HG03196 (cell line): ENCODE results near the gene LIMK2.
"Not testable (repeated sequence)": the region's sequence is repeated elsewhere in the genome, so short reads cannot be mapped to it uniquely, and the experiment has no call there.

Source experiments
- ATAC-seq: cut with Tn5 transposase; IDR thresholded peaks from one replicate; pipeline ENCODE4 v1.9.1; 2021; ENCODE audit not compliant: unreplicated experiment

LIMK2 gene

DNA sequence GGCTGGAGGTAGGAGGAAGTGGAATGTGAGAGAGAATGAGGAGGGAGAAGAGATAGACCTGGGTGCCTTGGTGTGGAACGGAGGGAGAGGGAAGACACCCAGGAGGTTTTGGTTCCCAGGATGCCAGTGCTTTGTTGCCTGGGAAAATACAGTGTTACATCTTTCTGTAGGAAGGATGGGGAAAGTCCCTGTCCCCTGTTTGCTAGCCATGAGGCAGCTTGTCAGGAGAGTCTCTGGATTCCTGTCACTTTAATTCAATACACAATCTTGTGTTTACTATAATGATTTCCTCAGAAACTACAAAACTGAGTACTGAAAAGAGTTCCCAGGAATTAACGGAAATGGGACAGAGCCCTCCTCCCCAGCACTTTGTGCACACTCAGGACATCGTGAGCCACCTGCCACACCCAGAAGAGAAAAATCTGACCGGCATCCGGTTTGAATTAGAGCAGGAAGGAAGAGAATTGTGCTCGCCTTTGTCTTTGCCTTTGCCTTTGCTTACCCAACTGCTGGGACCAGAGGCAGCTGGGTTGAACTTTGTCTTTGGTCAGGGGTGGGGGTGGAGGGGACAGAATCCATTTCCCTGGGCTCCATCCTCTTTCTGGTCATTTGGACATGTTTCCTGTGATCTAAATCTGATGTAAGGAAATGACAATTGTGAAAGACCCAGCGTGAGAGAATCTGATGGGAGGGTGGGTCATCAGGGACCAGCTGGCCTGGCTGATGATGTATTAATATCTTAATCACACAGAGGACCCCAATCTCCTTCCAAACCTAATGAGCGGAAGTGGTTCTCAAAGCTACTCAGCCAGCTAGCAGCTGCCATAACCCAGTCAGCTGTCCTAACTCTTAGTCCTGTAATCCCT is 1.3 kb upstream of the LIMK2 start:
- no peak for ATAC-seq

DNA sequence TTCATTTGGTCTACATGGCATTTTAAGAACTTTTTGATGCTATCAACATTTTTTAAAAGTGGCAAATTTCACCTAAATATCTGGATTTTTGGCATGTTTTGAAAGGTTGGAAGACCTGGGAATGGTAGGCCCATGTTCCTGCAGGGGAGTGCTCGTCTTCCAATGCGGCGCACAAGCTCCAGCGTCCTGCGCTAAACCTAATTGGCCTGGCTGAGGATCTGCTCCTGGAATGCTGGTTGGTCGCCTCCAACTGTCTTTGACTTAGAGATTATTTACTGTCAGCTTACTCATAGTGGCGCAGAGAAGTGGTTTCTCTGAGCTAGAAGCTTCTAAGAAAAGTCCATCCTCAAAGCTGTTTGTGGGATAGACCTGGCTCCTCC is 626 bp upstream of the LIMK2 start:
- no peak for ATAC-seq

DNA sequence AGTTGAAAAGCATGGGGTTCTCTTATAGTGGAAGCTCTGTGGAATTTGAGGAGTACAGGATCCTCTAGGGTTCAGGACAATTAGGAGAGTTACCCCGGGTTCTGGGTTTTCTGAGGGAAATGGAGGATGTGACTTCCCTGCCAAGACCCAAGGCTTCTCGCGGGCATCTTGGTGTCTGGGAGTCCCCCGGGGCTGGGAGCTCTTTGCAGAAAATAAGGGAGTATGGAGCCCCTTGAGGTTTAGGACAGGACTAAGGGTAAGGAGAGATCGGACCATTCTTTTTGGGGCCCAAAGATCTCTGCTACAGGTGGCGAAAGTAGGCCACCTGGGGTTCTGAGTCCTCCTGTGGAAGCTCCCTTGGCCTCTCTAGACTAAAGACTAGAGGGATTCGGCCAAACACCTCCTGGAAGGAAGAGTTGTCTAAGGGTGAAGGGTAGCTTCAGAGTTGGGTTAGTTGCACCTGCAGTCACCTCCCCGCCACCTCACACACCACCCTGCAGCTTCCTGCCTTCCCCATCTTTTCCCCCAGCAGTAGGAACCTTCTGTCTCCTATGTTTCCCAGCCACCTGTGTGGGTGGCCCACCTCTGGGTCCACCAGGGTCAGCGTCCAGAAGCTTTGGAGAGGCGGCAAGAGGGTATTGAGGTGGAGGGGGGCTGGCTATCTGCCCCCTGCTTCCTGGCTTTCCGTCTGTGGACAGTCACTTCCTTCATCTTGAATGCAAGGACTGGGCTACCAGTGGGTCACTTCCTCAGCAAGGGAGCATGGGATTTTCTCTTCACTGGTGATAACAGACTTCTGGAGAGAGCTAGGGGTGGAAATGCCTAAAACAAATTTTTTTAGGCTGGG is 908 bp downstream of the LIMK2 start:
- no peak for ATAC-seq

DNA sequence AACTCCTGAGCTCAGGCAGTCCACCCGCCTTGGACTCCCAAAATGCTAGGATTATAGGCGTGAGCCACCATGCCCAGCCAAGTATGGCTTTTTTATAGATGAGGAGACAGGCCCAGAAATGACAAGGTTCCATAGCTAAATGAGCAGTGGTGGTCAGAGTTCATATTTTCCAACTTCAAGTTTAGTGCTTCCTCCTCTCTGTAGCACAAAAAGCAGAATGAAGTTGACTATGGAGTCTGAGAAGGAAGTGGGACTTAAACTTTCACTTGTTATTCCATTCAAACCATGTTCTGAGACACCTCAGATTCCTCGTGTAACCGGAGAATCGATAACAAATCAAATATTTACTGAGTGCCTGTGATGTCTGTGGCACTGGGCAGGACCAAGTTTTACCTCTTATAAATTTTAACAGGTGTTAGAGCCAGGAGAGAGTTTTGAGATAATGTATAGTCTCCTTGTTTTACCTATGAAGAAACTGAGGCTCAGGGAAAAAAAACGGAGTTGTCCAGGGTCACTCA is 3.0 kb downstream of the LIMK2 start:
- no peak for ATAC-seq

DNA sequence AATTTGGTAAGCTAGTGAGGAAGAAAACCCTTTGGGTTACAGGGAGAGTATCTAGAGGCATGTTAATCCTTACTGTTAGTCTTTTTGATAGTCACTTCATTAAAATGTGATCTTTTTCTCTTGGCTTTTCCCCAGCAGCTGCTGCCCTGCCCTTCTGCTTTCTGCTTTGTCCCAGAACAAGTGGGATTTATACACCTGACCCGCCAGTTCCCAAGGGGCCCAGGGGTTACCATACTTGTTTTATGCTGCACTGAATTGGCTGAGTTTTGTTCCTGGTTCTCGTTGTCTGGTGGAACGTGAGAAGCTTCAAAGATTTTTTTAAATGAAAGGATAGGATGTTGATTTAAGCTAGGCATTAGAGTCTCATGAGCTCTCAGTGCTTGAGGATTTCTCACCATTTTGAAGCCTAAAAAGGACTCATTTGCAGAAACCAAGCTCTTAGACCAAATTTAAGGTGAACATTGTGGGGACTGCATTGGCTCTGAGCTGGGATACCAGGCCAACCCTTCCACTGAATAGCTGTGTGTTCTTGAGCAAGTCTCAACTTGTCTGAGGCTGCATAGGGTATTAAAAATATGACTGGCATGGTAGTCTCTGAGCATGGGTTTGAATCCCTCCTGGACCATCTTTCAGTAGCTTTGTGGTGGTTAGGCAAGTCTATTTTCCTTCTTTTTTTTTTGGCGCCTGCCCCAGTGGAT is 6.6 kb downstream of the LIMK2 start:
- no peak for ATAC-seq

DNA sequence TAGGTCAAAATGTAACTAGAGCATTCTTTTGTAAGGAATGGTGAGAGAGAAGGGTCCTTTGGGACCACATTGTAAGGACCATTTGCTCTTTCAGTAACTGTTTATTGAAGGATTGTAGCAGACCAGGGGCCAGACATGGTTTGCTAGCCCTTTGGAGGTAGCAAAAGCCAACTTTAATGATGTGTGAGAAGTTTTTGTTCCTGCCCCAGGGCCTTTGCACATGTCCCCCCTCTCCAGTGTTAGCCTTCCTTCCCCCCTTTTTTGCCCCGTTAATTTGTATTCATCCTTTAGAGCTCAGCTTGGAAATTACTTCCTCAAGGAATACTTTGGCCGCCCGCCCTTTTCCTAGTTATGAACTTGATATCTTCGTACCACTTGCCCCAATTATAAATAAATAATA is 9.0 kb downstream of the LIMK2 start:
- ATAC-seq: no peak

DNA sequence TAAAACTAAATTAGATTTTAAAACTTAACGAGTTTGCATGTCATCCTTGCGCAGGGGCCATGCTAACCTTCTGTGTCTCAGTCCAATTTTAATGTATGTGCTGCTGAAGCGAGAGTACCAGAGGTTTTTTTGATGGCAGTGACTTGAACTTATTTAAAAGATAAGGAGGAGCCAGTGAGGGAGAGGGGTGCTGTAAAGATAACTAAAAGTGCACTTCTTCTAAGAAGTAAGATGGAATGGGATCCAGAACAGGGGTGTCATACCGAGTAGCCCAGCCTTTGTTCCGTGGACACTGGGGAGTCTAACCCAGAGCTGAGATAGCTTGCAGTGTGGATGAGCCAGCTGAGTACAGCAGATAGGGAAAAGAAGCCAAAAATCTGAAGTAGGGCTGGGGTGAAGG is 10.6 kb downstream of the LIMK2 start:
- ATAC-seq: no peak

DNA sequence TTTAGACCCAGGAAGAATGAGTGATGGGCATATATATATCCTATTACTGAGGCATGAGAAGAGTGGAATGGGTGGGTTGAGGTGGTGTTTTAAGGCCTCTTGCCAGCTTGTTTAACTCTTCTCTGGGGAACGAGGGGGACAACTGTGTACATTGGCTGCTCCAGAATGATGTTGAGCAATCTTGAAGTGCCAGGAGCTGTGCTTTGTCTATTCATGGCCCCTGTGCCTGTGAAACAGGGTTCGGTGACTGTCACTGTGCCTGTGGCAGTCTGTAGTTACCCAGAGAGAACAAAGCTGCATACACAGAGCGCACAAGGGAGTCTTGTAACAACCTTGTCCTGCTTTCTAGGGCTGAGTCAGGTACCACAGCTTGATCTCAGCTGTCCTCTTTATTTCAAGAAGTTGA is 11.7 kb downstream of the LIMK2 start:
- no peak for ATAC-seq

DNA sequence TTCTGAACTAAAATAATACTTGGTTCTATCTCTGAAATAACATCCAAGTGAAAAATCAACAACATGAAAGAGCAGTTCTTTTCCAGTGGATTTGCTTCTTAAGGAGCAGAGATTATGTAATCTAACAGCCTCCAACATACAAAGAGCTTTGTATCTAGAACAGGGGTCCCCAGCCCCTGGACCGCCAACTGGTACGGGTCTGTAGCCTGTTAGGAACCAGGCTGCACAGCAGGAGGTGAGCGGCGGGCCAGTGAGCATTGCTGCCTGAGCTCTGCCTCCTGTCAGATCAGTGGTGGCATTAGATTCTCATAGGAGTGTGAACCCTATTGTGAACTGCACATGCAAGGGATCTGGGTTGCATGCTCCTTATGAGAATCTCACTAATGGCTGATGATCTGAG is 12.6 kb downstream of the LIMK2 start:
- not testable (repeated sequence) for ATAC-seq

DNA sequence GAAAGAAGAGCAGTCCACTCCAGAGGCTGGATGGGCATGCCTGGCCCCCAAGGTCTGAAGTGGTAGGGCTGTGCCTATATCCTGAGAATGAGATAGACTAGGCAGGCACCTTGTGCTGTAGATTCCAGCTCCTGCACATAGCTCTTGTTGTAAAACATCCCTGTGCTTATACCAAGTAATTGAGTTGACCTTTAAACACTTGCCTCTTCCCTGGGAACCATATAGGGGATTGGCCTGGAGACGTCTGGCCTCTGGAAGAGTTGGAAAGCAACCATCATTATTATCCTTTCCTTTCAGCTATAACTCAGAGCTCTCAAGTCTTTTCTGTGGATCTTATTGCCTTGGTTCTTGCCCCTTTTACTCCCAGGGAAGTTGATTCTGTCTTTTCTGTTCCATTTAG is 15.1 kb downstream of the LIMK2 start:
- no peak for ATAC-seq

DNA sequence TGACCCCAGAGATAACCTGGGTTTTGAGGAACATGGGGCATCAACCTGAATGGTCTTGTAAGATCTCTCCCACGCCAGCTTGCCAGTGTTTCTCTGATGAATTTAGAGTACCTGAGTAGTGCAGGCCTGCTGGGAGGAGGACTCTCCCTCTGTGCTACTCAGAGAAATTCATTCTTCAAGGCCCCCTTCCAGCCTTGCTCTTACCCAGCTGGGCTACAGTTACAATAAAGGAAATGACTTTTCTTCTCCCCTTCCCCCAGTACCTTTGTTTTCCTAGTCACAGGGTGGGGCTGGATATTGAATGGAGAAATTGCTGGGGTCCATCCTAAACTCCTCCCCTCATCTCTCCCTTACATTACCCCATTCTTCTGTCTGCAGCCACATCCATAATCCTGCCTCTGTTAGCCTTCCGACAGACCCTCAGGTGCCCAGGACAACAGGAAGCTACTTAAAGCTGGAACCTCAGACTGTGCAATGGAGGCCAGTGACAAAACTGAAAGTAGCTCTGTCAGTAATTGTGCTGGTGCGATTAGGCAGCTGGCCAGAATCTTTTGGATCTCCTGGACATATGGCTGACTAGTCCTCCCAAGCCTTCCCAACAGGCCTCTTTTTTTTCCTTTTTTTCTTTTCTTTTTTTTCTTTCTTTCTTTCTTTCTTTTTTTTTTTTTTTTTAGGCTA is 17.4 kb downstream of the LIMK2 start:
- ATAC-seq: no peak

DNA sequence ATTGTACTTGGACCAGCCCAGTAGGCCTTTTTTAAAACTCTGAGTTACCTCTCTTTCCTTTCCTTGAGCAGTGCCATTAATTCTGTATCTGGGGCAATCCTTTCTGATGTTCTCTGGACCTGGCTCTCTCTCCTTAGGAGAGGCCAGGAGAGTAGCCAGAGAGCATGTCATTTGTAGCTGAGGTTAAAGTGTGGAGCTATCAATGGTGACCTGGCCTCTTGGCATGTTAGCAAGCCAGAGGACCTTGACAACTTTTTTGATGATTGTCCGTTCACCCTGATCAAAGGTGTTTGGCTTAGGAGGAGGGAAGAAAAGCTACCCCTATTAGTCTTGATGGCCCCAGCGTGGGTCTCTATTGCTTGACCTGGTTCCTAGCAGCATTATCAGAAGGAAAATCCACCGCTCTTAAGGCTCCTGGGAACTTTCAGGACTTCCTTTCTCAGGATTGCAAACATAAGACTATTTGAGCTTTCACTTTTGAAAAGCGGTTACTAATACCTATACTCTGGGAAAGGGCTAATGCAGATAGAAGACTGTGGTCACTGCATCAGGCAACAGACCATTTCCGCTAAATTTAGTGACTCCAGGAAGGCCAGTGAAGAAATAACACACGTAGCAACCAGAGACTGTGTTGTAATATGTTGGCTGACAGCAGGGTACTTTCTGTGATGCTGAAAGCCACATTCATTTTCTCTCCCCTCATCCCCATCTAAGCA is 18.2 kb downstream of the LIMK2 start:
- ATAC-seq: no peak

DNA sequence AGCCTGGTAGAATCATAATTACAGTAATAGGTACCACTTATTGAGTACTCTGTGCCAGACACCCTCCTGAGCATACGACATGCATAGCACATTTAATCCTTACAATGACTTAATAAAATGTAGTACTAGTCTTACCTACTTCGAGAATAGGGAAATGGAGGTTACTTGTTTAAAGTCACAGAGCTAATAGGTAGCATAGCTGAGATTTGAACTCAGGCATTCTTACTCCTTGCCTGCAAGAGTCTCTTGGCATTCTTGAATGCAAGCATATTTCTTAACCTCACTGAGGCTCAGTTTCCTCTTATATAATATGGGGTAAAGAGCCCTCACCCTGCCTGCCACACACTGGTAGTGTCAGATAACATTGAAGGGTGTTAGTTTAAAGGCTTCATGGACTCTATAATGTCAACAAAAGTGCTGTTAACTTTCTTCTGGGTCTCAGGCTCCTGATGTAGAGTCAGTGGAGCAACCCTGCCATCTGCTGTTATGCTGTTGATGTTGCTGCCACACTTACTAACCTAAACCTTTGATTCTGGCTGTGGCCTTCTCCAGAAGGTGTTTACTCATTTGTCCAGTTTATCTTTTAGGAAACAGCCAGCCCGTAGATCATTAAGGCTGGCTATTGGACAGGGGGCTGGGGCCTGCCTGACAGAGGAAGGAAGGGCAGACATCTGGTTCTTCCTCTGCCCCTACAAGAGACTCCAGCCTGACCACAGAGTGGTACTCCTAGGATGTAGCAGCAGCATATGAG is 18.9 kb downstream of the LIMK2 start:
- ATAC-seq: no peak

DNA sequence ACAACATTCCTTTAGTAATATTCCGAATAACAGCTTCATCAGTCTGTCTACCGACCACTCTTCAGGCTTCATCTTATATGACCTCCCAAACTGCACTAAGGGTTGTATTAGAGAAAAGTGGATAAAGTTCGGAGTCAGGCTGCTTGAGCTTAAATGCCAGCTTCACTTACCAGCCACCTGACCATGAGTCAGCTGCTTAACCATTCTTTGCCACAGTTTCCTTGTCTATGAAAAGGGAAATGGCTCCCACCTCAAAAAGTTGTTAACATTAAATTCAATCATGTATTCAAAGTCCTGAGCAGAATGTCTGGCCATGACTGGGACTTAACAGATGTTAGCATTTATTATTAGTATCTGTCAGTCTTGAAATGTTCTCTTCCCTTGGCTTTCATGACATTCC is 20.9 kb downstream of the LIMK2 start:
- ATAC-seq: no peak

DNA sequence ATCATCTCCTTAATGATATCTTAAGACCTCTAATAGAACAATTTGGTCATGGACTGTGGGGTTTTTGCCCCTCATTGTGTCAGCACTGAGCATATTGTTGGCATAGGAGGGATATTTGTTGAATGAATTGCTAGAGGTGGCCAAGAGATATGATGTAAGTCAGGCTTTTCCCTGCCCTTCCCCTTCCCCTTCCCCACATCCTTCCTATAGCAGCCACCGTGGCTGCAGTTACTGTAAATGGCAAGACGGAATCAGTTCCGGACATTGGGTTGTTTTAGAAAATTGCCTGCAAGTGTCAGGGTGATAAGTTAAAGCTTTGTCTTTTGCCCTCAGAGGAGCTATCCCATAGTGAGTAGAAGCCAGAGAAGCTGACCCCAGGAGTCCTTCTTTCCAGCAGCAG is 23.0 kb downstream of the LIMK2 start:
- ATAC-seq: no peak

DNA sequence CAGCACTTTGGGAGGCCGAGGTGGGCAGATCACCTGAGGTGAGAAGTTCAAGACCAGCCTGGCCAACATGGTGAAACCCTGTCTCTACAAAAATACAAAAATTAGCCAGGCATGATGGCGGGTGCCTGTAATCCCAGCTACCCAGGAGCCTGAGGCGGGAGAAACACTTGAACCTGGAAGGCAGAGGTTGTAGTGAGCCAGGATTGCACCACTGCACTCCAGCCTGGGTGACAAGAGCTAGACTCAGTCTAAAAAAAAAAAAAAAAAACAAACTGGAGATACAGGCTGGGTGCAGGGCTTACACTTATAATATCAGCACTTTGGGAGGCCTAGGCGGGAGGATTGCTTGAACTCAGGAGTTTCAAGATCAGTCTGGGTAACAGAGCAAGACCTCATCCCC is 23.9 kb downstream of the LIMK2 start:
- not testable (repeated sequence) for ATAC-seq

DNA sequence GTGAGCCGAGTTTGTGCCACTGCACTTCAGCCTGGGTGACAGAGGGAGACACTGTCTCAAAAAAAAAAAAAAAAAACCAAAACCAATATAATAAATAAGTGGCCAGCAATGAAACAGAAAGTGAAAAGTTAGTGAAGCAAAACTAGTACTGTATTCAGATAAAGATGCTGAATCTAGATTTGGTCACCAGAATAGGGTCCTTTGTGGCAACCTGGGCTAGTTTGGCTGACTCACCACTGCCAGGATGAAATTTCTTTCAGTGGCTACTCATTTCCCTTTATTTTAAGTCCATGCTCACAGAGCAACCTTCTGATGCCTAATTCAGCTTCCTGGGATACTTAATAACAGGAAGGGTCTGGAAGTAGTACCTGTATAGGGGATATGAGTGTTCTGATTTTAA is 26.0 kb downstream of the LIMK2 start:
- peak; percentile 65 for ATAC-seq

DNA sequence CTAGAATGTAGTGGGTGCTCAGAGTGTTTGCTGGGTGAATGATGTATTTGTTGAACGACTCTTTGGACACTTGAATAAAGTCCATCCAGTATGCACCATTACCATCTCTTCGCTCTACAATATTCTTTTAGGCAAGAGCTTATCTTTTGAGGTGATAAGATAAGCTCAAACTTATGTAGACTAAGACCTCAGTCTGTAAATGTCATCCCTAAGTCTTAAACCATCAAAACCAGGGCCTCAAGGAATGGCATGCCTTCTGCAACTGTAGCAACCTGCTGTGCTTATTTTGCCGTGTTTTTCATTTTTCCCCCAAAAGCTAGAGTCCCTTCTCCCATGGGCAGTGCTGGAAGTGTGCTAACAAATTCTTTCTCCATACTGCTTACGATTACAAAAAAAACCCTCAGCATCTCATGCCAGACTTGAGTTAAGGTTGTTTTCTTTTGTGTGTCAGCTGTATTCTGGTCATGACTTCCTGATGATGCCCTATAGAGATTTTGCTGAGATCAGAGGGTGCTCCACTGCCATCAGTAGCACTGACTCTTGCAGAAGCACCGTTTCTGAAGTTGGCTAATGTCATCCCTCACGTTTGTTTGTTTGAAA is 27.8 kb downstream of the LIMK2 start:
- no peak for ATAC-seq

DNA sequence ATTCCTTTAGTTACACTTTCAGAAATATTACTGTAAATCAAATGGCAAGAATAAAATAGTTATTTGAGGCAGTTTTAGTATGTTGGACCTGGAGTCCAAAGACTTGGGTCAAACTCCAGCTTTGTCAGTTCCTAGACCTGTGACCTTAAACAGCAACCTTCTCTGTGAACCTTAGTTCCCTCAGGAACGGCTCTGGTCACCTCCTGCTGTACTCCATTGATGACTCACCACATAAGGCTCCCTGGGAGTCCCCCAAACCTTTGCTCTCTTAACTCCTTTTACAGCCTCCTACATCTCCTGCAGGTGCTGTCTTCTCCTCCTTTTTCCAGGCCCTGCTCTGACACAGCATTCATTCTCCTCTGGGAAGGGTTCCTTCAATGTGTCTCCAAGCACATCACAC is 29.1 kb downstream of the LIMK2 start:
- ATAC-seq: no peak
